Cardiac fibroblast (primary cell): ENCODE results near the gene ZNF775.

Experiments
- DNase-seq, 2 donors: peaks; one replicate each; pipeline versions ENCODE4 v3.0.0 to v3.0.0-alpha.2; 2010; ENCODE audit warnings: low read depth in 2 of 2
- H3K4me3 ChIP-seq, 2 donors: replicated peaks in 1 of 2; 1 replicate in 1 of 2; 2 replicates in 1 of 2; pipeline ENCODE4 v1.5.1; 2011; ENCODE audit warnings: low read depth in 2 of 2, low read length in 2 of 2, mild to moderate bottlenecking in 2 of 2, moderate library complexity in 1 of 2
- TF ChIP-seq, protein P1 (sequence below): IDR thresholded peaks from one replicate; pipeline ENCODE4 v1.5.1; 2011; ENCODE audit warnings: low read depth, mild to moderate bottlenecking, low read length, inconsistent platforms

Gene ZNF775

DNA sequence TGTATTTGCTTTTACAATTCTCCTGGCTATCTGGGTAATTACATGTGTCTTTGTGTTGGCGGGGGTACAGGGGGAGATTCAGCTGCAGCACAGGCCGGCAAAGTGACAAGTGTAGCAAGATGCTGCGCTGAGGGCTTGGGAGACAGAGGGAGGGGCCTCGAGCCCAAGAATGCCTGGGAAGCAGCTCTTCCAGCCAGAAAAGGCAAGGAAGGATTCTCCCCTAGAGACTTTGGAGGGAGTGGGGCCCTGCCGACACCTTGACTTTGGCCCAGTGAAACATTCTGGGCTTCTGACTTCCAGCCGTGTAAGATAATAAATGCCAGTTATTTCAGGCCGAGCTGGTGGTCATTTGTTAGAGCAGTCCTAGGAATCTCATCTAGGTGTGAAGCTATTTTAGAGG is 17.7 kb upstream of the ZNF775 start:
- H3K4me3 ChIP-seq = no peak overlapping the region
- TF ChIP-seq, protein P1, sequence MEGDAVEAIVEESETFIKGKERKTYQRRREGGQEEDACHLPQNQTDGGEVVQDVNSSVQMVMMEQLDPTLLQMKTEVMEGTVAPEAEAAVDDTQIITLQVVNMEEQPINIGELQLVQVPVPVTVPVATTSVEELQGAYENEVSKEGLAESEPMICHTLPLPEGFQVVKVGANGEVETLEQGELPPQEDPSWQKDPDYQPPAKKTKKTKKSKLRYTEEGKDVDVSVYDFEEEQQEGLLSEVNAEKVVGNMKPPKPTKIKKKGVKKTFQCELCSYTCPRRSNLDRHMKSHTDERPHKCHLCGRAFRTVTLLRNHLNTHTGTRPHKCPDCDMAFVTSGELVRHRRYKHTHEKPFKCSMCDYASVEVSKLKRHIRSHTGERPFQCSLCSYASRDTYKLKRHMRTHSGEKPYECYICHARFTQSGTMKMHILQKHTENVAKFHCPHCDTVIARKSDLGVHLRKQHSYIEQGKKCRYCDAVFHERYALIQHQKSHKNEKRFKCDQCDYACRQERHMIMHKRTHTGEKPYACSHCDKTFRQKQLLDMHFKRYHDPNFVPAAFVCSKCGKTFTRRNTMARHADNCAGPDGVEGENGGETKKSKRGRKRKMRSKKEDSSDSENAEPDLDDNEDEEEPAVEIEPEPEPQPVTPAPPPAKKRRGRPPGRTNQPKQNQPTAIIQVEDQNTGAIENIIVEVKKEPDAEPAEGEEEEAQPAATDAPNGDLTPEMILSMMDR = no peak
- DNase-seq = no peak

DNA sequence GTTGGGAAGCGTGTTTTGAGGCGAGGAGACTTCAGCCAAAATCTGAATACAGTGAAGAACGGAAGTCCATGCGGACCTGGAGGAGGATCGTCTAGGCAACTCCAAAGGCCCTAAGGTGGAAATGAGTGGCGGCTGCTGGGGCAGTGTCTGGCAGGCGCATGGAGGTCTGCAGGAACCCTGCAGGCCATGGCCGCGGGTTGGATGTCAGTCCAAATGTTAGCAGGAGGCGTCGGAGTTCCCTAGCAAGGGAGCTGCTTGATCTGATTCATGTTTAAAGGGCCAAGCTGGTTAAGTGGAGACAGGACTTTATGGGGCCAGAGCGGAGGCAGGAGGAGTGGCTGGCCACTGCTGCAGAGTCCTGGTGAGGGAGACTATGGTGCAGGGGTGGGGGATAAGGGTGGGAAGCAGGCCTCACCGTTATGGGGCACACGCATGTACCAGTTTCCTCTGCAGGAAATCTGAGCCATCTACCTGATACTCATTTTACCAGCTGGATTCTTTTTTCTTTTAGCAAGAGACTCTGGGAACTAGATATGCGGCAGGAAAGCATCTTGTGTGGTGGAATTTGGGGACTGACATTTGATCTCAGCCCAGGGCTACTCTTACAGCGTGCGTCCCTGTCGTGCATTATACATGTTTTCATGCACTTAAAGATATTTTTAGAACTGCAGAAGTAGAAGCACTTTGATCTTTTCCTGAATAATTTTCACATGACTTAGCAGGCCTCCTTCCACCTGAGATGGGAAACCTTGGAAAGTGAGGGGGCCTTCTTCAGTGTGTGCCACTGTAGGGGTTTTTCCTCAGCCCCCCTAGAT is 17.1 kb upstream of the ZNF775 start:
- no peak for DNase-seq
- H3K4me3 ChIP-seq = no peak overlapping the region
- TF ChIP-seq, protein P1 = no peak

DNA sequence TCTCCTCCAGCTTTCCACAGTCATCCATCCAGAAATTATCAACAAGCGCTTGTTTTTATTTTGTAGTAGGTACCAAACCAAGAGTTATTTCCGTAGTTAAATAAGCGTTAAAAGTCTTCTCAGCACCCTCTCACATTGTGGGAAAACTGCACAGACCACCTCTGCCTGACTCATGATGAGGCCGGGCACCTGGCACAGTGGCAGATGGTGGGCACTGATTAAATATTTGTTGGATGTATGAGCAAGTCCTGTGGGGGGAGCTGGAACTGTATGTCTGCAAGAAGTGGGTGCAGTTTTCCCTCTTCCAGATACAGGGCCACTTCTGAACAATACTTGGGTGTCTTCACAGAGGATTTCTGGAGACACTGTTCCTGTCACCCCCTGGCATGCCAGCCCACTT is 15.8 kb upstream of the ZNF775 start:
- no peak for DNase-seq
- H3K4me3 ChIP-seq = no peak overlapping the region
- TF ChIP-seq, protein P1 = no peak

DNA sequence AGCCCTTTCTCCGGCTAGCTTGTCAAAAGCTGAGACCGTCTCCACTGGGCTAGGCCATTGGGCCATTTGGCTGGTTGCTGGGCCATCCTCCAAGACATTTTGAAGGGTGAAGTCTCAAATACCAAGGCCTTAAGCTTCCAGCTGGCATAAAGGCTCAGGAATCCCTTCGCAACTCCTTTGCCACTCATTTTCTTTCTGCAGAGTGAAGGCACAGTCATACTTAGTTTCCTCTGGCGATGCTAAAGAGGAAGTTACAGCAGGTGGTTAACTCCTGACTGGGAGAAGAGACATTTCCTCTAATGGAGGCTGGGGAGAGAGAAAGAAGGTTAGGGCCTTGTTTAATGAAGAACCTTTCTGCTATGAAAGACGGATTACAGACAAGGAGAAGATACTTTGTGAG is 15.3 kb upstream of the ZNF775 start:
- H3K4me3 ChIP-seq = no peak overlapping the region
- TF ChIP-seq, protein P1 = no peak
- DNase-seq = no peak

DNA sequence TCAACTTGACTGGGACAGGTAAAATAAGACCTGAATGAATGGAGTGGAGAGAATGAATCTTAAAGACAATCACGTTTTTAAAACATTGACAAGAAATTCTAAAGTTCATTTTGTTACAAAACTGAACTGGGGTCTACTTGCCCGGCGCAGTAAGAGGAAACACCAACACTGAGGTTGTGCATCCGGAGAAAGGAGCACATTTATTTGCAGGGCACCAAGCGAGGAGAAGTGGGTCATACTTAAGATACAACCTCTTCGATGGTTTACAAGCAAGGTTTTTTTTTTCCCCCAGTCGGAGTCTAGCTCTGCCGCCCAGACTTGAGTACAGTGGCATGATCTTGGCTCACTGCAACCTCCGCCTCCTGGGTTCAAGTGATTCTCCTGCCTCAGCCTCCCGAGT is 13.9 kb upstream of the ZNF775 start:
- no peak for DNase-seq
- no peak overlapping the region for H3K4me3 ChIP-seq
- TF ChIP-seq, protein P1 = no peak

DNA sequence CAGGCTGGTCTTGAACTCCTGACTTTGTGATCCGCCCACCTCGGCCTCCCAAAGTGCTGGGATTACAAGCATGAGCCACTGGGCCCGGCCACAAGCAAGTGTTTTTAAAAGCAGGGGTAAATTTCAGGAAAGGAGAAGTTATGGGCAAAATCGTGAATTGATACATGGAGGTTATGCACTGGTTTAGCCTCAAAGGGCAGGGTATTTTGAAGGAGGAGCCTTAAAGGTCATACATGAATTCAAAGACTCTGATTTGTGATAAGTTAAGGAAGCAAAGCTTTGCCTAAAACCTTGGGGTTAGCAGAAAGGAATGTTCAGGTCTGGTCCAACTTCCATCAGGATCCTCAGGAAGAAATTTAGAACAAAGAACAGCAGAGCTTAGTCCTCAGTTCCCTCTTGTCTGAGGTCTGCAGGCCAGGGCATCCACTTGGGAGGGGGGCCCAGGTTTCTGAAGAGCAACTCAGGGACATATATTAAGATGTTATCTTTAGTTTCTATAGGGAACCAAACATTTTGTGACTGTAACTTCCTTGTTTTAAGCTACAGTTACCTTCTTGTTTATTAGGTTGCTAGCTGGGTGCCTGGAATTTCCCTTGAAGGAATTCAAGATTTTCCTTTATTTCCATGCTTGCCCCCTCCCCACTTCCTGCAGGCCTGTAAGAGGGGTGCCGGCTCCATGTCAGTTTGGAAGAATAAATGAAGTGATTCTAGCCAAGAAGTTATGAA is 13.3 kb upstream of the ZNF775 start:
- DNase-seq = no peak
- TF ChIP-seq, protein P1 = no peak
- no peak overlapping the region for H3K4me3 ChIP-seq
